Measurements from ENCODE around the gene DDX3X. TPM values are rescaled to one million over a fixed set of nuclear protein-coding genes. Genes with fewer than 3 reads are reported as not detected.
"Not testable (repeated sequence)": the region's sequence is repeated elsewhere in the genome, so short reads cannot be mapped to it uniquely, and the experiment has no call there.

The DDX3X gene
- polyA plus RNA-seq, 1 donor (not counting 4 experiments of a cell fraction or from before 2014, with no cell fraction given): 127 TPM

GRCh38 chrX:41314881-41315280 is 19.1 kb upstream of the DDX3X start:
- dilution Hi-C loops (cut with MboI; ENCODE audit: extremely low pct_ligation_motif_present, low sequenced_read_pairs): no loop called here

GRCh38 chrX:41316266-41316665 is 17.7 kb upstream of the DDX3X start:
- dilution Hi-C loops (cut with MboI; ENCODE audit: extremely low pct_ligation_motif_present, low sequenced_read_pairs); H3K9ac ChIP-seq (ENCODE audit: control insufficient read depth, extremely low read depth, insufficient read depth, low read length); FAIRE-seq; H4K20me1 ChIP-seq (ENCODE audit: control insufficient read depth, extremely low read depth, insufficient read depth, low read length); H3K36me3 ChIP-seq (ENCODE audit: control insufficient read depth in 2 of 2, extremely low read depth in 1 of 2, insufficient read depth in 2 of 2, low read length in 2 of 2); DNase-seq (ENCODE audit: low read depth, low spot score); H3K4me3 ChIP-seq (ENCODE audit: control insufficient read depth in 2 of 3, extremely low read depth in 1 of 3, insufficient read depth in 2 of 3, low read depth in 1 of 3, low read length in 3 of 3); H2AFZ ChIP-seq (ENCODE audit: control insufficient read depth, low read length); H3K9me3 ChIP-seq (ENCODE audit: control insufficient read depth, low read depth, low read length); H3K27me3 ChIP-seq (ENCODE audit: control insufficient read depth, extremely low read depth, insufficient read depth, low read length); H3K27ac ChIP-seq (ENCODE audit: control insufficient read depth, insufficient read depth, low read length); H3K4me2 ChIP-seq (ENCODE audit: control insufficient read depth, extremely low read depth, insufficient read depth, low read depth, low read length); H3K4me1 ChIP-seq (ENCODE audit: control insufficient read depth, extremely low read depth, insufficient read depth, low read length); H3K79me2 ChIP-seq (ENCODE audit: control insufficient read depth, insufficient read depth, low read length); H3K9me1 ChIP-seq (ENCODE audit: control insufficient read depth, extremely low read depth, insufficient read depth, low read length): not testable (repeated sequence)

More at GRCh38 chrX:41314881-41315280, 19.1 kb upstream of the DDX3X start:
- Histone ChIP-seq H3K9me3 (ENCODE audit: control insufficient read depth, low read depth, low read length) (no peaks in the 10 kb centered on the region), H3K27me3 (ENCODE audit: control insufficient read depth, extremely low read depth, insufficient read depth, low read length) (no peaks in the 10 kb centered on the region), H3K9ac (ENCODE audit: control insufficient read depth, extremely low read depth, insufficient read depth, low read length) (no peak overlapping the region), H3K36me3 (ENCODE audit: control insufficient read depth in 2 of 2, extremely low read depth in 1 of 2, insufficient read depth in 2 of 2, low read length in 2 of 2) (no peaks in the 10 kb centered on the region), H3K4me3 (ENCODE audit: control insufficient read depth in 2 of 3, extremely low read depth in 1 of 3, insufficient read depth in 2 of 3, low read depth in 1 of 3, low read length in 3 of 3) (no peak overlapping the region), H3K79me2 (ENCODE audit: control insufficient read depth, insufficient read depth, low read length) (no peaks in the 10 kb centered on the region), H3K27ac (ENCODE audit: control insufficient read depth, insufficient read depth, low read length) (no peak overlapping the region), H2AFZ (ENCODE audit: control insufficient read depth, low read length) (no peak overlapping the region), H3K4me1 (ENCODE audit: control insufficient read depth, extremely low read depth, insufficient read depth, low read length) (no peaks in the 10 kb centered on the region), H4K20me1 (ENCODE audit: control insufficient read depth, extremely low read depth, insufficient read depth, low read length) (no peaks in the 10 kb centered on the region), H3K4me2 (ENCODE audit: control insufficient read depth, extremely low read depth, insufficient read depth, low read depth, low read length) (no peak overlapping the region), H3K9me1 (ENCODE audit: control insufficient read depth, extremely low read depth, insufficient read depth, low read length) (no peaks in the 10 kb centered on the region)
- DNase-seq (ENCODE audit: low read depth, low spot score): no peak
- FAIRE-seq: no peak
- TF ChIP-seq EZH2 (IDR thresholded peaks at IDR 0.05; ENCODE audit: low read length) (no peak), CTCF (optimal IDR thresholded peaks at IDR 0.05 in 1 of 3, IDR thresholded peaks at IDR 0.05 in 1 of 3, conservative IDR thresholded peaks at IDR 0.05 in 1 of 3; ENCODE audit: extremely low read depth in 1 of 3, insufficient read depth in 2 of 3, low read length in 3 of 3) (no peak)

GRCh38 chrX:41317477-41318208 is 16.3 kb upstream of the DDX3X start:
- Histone ChIP-seq H3K4me1 (ENCODE audit: control insufficient read depth, extremely low read depth, insufficient read depth, low read length) (no peaks in the 10 kb centered on the region), H3K4me3 (ENCODE audit: control insufficient read depth in 2 of 3, extremely low read depth in 1 of 3, insufficient read depth in 2 of 3, low read depth in 1 of 3, low read length in 3 of 3) (no peak overlapping the region), H3K27ac (ENCODE audit: control insufficient read depth, insufficient read depth, low read length) (no peak overlapping the region), H3K4me2 (ENCODE audit: control insufficient read depth, extremely low read depth, insufficient read depth, low read depth, low read length) (no peak overlapping the region), H3K79me2 (ENCODE audit: control insufficient read depth, insufficient read depth, low read length) (no peaks in the 10 kb centered on the region), H3K9me3 (ENCODE audit: control insufficient read depth, low read depth, low read length) (no peaks in the 10 kb centered on the region), H2AFZ (ENCODE audit: control insufficient read depth, low read length) (no peak overlapping the region), H4K20me1 (ENCODE audit: control insufficient read depth, extremely low read depth, insufficient read depth, low read length) (no peaks in the 10 kb centered on the region), H3K27me3 (ENCODE audit: control insufficient read depth, extremely low read depth, insufficient read depth, low read length) (no peaks in the 10 kb centered on the region), H3K36me3 (ENCODE audit: control insufficient read depth in 2 of 2, extremely low read depth in 1 of 2, insufficient read depth in 2 of 2, low read length in 2 of 2) (no peaks in the 10 kb centered on the region), H3K9ac (ENCODE audit: control insufficient read depth, extremely low read depth, insufficient read depth, low read length) (no peak overlapping the region), H3K9me1 (ENCODE audit: control insufficient read depth, extremely low read depth, insufficient read depth, low read length) (no peaks in the 10 kb centered on the region)
- FAIRE-seq: no peak
- no peak for TF ChIP-seq EZH2 (IDR thresholded peaks at IDR 0.05; ENCODE audit: low read length)
- no peak for TF ChIP-seq CTCF (optimal IDR thresholded peaks at IDR 0.05 in 1 of 3, IDR thresholded peaks at IDR 0.05 in 1 of 3, conservative IDR thresholded peaks at IDR 0.05 in 1 of 3; ENCODE audit: extremely low read depth in 1 of 3, insufficient read depth in 2 of 3, low read length in 3 of 3)
- dilution Hi-C loops (cut with MboI; ENCODE audit: extremely low pct_ligation_motif_present, low sequenced_read_pairs): no loop called here
- DNase-seq (ENCODE audit: low read depth, low spot score): no peak

All from keratinocyte (primary cell).